Natural killer cell (primary cell): ENCODE measurements around the gene NPIPB2. TPM values are rescaled to one million over a fixed set of nuclear protein-coding genes. Genes with fewer than 3 reads are reported as not detected.

Source experiments
- ATAC-seq, 3 donors: fragments of 150-1000 bp in 2 of 3; fragments of 200-7000 bp in 1 of 3; cut with Tn5 transposase; 1 replicate in 1 of 3; 2 replicates in 2 of 3; pipeline ENCODE4 v1.10.0; 2021; ENCODE audit warnings: mild to moderate bottlenecking in 2 of 3, moderate library complexity in 2 of 3
- DNase-seq, 2 donors: peaks; one replicate each; pipeline versions ENCODE4 v3.0.0 to v3.0.0-alpha.2; 2013 to 2021; ENCODE audit warnings: mixed read lengths in 1 of 2
- H3K27ac ChIP-seq: one replicate; pipeline ENCODE4 v1.5.1; 2013; ENCODE audit warnings: mild to moderate bottlenecking, low read length
- H3K27me3 ChIP-seq: one replicate; pipeline ENCODE4 v1.6.1; 2013; ENCODE audit warnings: low read length; ENCODE audit not compliant: control insufficient read depth, insufficient read depth
- H3K36me3 ChIP-seq: one replicate; pipeline ENCODE4 v1.6.1; 2013; ENCODE audit warnings: low read length; ENCODE audit not compliant: control insufficient read depth, insufficient read depth
- H3K4me1 ChIP-seq: one replicate; pipeline ENCODE4 v1.6.1; 2013; ENCODE audit warnings: low read length; ENCODE audit not compliant: control insufficient read depth, insufficient read depth
- H3K4me3 ChIP-seq: one replicate; pipeline ENCODE4 v1.5.1; 2013; ENCODE audit warnings: low read length
- H3K9me3 ChIP-seq: one replicate; pipeline ENCODE4 v1.6.1; 2013; ENCODE audit warnings: low read length; ENCODE audit not compliant: control insufficient read depth, insufficient read depth
- H3K27ac Mint-ChIP-seq, 2 donors: one replicate each; pipeline ENCODE4 v1.8.0; 2022; ENCODE audit warnings: mild to moderate bottlenecking in 2 of 2, mixed read lengths in 2 of 2, moderate library complexity in 1 of 2
- H3K27me3 Mint-ChIP-seq, 2 donors: one replicate each; pipeline ENCODE4 v1.8.0; 2022; ENCODE audit warnings: low read depth in 2 of 2, mixed read lengths in 2 of 2
- H3K36me3 Mint-ChIP-seq: one replicate; pipeline ENCODE4 v1.8.0; 2022; ENCODE audit warnings: mixed read lengths
- H3K4me1 Mint-ChIP-seq, 2 donors: one replicate each; pipeline ENCODE4 v1.8.0; 2022; ENCODE audit warnings: mixed read lengths in 2 of 2
- H3K4me3 Mint-ChIP-seq: one replicate; pipeline ENCODE4 v1.8.0; 2022; ENCODE audit warnings: mild to moderate bottlenecking, moderate library complexity, mixed read lengths
- H3K9me3 Mint-ChIP-seq, 2 donors: one replicate each; pipeline ENCODE4 v1.8.0; 2022; ENCODE audit warnings: mixed read lengths in 2 of 2
- CTCF ChIP-seq: fragments of 200-600 bp; IDR thresholded peaks from one replicate; pipeline ENCODE4 v1.8.0; 2022; ENCODE audit warnings: antibody characterized with exemption
- WGBS: methylation state at CpG from one replicate; pipeline ENCODE4 v1.1.7; 2013; ENCODE audit warnings: missing lambda C conversion rate; ENCODE audit not compliant: insufficient coverage; 5-methylcytosine and 5-hydroxymethylcytosine counted together
- intact Hi-C: fragments of 100-400 bp; cut with micrococcal nuclease; formaldehyde crosslinking; loops from one replicate; pipeline ENCODE4 v1.14.2; 2022
- total RNA-seq, 4 donors: library from RNA; stranded (reverse); fragments of 120-200 nt in 1 of 4; gene quantifications; one replicate each; pipeline versions ENCODE4 v1.2.3 to v1.2.4, GENCODE V29; 2013 to 2022

Gene NPIPB2
- total RNA-seq, 3 donors from 2014 or later (not counting 1 experiment from before 2014, with no cell fraction given) = 19.6 to 43.3 (median 22.4) TPM

- Mint-ChIP-seq H3K27me3 (no peaks in the 10 kb centered on the region), H3K9me3 (no peaks in the 10 kb centered on the region), H3K4me3 (no peak overlapping the region), H3K27ac (no peak overlapping the region), H3K4me1 (peaks cover 35 to 42% of the 10 kb centered on the region in 2 donors), H3K36me3 (no peaks in the 10 kb centered on the region)
- H3K27ac ChIP-seq = no peak overlapping the region
- H3K4me3 ChIP-seq = no peak overlapping the region
- no peaks in the 10 kb centered on the region for H3K9me3 ChIP-seq
- peaks cover 2% of the 10 kb centered on the region for H3K4me1 ChIP-seq
- no peaks in the 10 kb centered on the region for H3K27me3 ChIP-seq
- no peak for TF ChIP-seq CTCF
- peaks cover 14% of the 10 kb centered on the region for H3K36me3 ChIP-seq
- WGBS = 84% methylated on average over 3 of the region's 5 CpGs
- intact Hi-C loops = no loop called here
- DNase-seq (no peak), ATAC-seq (no peak)
Measured at GRCh38 chr16:11896486-11897176, 45.2 kb downstream of the NPIPB2 start.

GRCh38 chr16:11893571-11893970 lies 48.3 kb downstream of the NPIPB2 start:
- DNase-seq (no peak), ATAC-seq (peak in 2 of 3 donors; percentile 54 to 57)
- Histone ChIP-seq H3K36me3 (peaks cover 25% of the 10 kb centered on the region), H3K27me3 (no peaks in the 10 kb centered on the region), H3K9me3 (no peaks in the 10 kb centered on the region), H3K27ac (no peak overlapping the region), H3K4me3 (no peak overlapping the region), H3K4me1 (no peaks in the 10 kb centered on the region)
- Mint-ChIP-seq H3K36me3 (no peaks in the 10 kb centered on the region), H3K27ac (peak overlapping the region in 1 of 2 donors; percentile 5), H3K9me3 (no peaks in the 10 kb centered on the region), H3K27me3 (no peaks in the 10 kb centered on the region), H3K4me3 (no peak overlapping the region), H3K4me1 (peaks cover 12 to 18% of the 10 kb centered on the region in 2 donors)
- WGBS = 74% methylated on average over 2 of the region's 2 CpGs
- intact Hi-C loops = no loop called here
- TF ChIP-seq CTCF = no peak

- peaks cover 7 to 13% of the 10 kb centered on the region in 2 donors for H3K4me1 Mint-ChIP-seq
- Histone ChIP-seq H3K9me3 (no peaks in the 10 kb centered on the region), H3K4me3 (no peak overlapping the region), H3K4me1 (no peaks in the 10 kb centered on the region), H3K27me3 (no peaks in the 10 kb centered on the region), H3K27ac (no peak overlapping the region), H3K36me3 (peaks cover 25% of the 10 kb centered on the region)
- H3K27ac Mint-ChIP-seq = no peak overlapping the region
- intact Hi-C loops = no loop called here
- ATAC-seq (no peak), DNase-seq (no peak)
- TF ChIP-seq CTCF = no peak
- H3K9me3 Mint-ChIP-seq = no peaks in the 10 kb centered on the region
- H3K4me3 Mint-ChIP-seq = no peak overlapping the region
- 67% methylated on average over 3 of the region's 4 CpGs for WGBS
- no peaks in the 10 kb centered on the region for H3K36me3 Mint-ChIP-seq
- no peaks in the 10 kb centered on the region for H3K27me3 Mint-ChIP-seq
Measured at GRCh38 chr16:11892761-11893160, 49.1 kb downstream of the NPIPB2 start.
